HG03575 (cell line): ENCODE measurements around the gene ACTR3.
"Not testable (repeated sequence)": the region's sequence is repeated elsewhere in the genome, so short reads cannot be mapped to it uniquely, and the experiment has no call there.

Source experiments
- ATAC-seq: cut with Tn5 transposase; IDR thresholded peaks from one replicate; pipeline ENCODE4 v1.9.1; 2021; ENCODE audit not compliant: unreplicated experiment, insufficient number of reproducible peaks, low FRiP score; ENCODE audit errors: extremely low read depth

ACTR3 gene

GRCh38 chr2:113945784-113946183 is 55.9 kb downstream of the ACTR3 start:
- not testable (repeated sequence) for ATAC-seq

DNA sequence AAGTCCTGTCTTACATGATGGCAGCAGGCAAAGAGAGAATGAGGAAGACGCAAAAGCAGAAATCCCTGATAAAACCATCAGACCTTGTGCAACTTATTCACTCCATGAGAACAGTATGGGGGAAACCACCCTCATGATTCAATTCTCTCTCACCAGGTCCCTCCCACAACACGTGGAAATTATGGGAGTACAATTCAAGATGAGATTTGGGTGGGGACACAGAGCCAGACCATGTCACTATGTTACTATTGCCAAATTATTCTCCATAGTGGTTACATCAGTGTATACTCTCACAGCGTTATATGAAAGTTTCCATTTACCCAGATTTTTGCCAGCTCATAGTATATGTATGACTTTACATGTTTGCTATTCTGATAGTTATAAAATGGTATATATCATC is 61.0 kb downstream of the ACTR3 start:
- ATAC-seq: not testable (repeated sequence)

DNA sequence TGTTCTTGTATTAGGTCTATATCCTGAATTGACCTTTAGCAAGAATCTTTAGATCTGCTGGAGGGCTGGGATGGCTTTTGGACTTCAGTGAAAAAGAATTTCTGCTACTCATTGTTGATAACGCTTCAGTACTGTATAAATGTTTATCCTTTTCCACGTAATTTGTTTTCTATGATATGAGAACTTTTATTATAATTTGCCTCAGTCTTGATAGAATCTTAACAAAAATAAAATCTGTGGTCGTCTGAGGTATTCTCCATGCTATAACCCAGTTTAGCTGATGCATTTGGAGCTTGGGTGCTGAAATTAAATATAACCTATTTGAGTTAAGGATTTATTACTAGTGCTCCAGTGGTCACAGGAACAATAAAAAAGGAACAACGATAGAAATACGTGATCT is 71.1 kb downstream of the ACTR3 start:
- ATAC-seq: no peak

DNA sequence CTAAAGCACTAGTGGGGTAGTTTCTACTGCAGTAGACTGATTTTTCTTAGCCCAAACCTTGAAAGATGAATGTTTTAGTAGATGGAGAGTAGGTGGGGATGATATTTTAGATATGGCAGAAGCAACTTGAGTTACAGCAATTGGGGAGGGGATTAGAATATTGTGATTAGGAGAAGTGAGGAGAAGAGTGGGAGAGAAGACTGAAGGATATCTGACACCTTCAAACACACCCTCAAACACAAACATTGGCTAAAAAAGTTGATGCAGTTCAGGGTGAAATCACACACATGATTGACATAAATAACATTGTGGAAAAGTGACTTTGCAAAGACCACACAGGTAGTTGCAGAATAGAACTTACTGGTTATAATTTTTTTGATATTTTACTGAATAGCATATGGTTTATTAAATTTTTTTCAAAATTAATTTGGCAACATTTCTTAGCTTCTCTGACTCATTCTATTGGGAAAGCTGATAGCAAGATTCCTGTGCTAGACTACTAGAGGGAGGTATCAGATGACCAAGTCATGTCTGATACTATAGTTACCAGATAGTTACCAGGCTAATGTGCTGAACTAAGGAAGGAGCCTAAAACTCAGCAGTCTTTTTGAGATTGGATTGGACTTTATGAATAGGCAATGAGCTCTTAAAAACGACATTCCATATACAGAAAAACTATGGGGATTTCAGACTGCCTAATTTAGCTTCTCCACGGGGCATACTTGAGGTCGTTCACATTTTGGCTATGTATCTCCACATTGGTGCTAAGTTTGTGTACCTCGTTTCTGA is 73.0 kb downstream of the ACTR3 start:
- no peak for ATAC-seq

GRCh38 chr2:113963965-113964364 is 74.1 kb downstream of the ACTR3 start:
- no peak for ATAC-seq

- no peak for ATAC-seq
These were observed 74.5 kb downstream of the ACTR3 start for GRCh38 chr2:113964436-113964835.

GRCh38 chr2:113965228-113965627 is 75.3 kb downstream of the ACTR3 start:
- ATAC-seq: no peak

- ATAC-seq: peak; percentile 82
These were observed 75.8 kb downstream of the ACTR3 start for GRCh38 chr2:113965644-113966043.

- no peak for ATAC-seq
These were observed 76.3 kb downstream of the ACTR3 start for GRCh38 chr2:113966171-113966570.

- no peak for ATAC-seq
These were observed 76.9 kb downstream of the ACTR3 start for GRCh38 chr2:113966832-113967231.

DNA sequence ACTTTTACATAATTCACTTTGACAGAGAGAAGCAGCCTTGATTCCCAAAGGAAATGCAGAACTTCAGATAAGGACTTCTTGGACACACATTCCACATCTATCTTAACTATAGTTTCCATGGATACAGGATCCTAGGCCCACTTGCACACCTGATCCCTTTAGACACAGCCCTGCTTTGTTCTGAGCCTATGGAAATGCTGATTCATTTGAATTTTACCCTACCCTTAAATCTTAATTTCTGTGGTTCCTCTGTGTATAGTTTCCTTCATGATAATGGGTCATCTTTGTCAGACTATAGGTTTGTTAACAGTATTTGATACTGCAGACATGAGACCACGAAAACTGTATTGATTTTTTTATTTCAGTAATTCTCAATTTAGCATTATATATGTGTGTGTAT is 77.4 kb downstream of the ACTR3 start:
- ATAC-seq: no peak

DNA sequence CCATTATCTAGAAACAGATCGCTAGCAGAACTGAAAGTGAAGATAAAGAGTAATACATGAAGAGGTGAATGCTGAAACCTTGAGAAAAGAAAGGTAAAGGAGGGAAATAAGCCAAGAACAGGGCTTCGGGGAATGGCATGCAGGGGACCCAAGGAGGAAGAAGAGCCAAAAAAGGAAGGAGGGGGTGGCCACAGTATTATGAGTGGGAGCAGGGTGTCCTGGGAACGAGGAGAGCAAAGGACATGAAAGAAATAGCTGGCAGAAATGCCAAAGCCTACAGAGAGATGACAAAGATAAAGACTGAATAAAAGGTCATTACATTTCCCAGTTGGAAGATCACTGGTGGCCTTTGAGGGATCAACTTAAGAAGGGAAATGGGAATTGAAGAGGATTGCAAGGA is 82.9 kb downstream of the ACTR3 start:
- ATAC-seq: no peak

- ATAC-seq: no peak
These were observed 83.9 kb downstream of the ACTR3 start for GRCh38 chr2:113973810-113974209.

GRCh38 chr2:113974727-113975126 is 84.8 kb downstream of the ACTR3 start:
- no peak for ATAC-seq

- no peak for ATAC-seq
These were observed 86.5 kb downstream of the ACTR3 start for GRCh38 chr2:113976277-113976928.

- ATAC-seq: no peak
These were observed 87.3 kb downstream of the ACTR3 start for GRCh38 chr2:113977060-113977659.

DNA sequence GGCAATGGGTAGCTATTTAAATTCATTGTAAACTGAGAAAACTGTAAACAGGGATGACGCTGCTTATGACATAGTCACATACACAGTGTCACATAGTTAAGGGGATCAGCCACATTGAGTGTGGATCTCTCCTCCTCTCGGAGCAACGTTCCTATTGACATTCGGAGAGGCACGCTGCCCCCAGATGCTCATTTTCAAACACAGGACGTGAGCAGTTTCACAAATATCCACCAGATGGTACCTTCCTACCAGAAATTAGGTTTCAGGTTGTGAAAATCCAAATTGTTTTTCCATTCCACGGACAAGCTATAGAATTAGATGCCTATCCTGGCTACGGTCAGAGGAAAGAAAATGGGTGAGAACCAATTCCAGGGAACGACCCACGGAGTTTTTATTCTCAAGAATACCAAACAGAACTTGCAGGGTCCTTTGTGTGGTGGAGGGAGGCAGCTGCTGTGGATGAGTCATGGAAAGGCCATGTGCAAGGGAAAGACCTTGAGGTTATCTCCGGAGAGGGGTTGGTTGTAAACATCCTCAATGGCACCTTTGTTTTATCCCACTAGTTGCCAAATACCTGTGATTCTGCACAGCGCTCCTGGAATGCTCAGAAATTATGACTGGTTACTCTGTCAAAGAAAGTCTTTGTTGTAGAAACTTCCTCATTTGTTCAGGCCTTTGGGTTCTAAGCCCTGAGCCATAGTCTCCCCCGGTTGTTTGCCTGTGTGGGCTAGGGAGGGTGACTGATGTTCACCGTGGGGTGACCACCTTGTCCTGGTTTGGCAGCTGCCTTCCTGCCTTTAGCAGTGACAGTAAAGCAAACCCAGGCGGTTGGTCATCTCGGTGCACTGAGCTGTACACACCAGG is 88.0 kb downstream of the ACTR3 start:
- no peak for ATAC-seq

DNA sequence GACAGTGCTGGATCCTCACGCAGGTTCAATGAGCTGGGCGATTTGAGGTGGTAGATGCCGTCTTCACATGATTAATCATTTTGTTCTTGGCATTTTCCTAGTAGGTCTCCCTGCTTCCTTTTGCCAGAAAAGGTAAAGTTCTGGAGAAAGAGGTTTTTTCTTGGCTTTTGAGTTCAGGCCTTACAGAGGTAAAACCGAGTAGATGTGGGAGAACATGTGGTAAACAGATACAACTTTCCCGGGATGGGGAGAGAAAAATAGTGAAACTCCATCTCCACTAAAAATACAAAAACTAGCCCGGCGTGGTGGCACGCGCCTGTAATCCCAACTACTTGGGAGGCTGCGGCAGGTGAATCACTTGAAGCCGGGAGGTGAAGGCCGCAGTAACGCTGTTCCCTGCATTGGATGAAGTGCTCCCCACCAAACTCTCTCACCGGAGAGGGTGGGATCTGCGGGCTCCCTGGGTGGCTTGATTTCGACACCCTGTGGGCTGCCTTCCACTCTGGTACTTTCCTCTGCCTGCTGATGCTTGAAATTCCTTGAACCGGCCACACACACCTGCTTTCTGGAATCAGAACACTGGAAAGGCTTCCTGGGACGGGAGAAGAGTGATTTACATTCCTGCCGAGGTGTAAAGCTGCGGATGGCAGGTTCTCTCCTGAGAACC is 88.8 kb downstream of the ACTR3 start:
- ATAC-seq: no peak
